GM12874 (cell line): ENCODE results near the gene ESRRG.

ENCODE experiments used
- TF ChIP-seq, protein P1 (sequence below): IDR thresholded peaks from 2 replicates; pipeline ENCODE4 v1.5.1; 2011; ENCODE audit warnings: low read depth, mild to moderate bottlenecking, control low read depth, low read length, moderate library complexity; ENCODE audit not compliant: insufficient read depth

Gene ESRRG

DNA sequence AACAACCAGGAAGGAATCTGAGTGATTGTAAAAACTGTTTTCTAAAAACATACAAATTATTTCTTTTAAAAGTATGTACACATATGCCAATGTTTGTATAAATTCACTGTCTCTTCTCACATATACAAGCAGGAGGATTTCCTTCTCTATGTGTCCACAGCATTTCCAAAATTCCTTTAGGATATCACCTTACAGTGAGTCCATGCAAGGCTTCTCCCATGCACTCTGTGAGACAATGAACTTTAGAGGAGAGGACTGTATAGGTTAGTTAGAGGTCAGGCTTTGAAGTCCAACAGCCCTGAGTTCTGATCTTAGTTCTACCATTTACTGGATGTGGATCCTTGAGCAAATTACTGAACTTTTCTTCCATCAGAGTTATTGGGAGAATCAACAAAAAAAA, 265.9 kb downstream of the ESRRG start:
- TF ChIP-seq, protein P1, sequence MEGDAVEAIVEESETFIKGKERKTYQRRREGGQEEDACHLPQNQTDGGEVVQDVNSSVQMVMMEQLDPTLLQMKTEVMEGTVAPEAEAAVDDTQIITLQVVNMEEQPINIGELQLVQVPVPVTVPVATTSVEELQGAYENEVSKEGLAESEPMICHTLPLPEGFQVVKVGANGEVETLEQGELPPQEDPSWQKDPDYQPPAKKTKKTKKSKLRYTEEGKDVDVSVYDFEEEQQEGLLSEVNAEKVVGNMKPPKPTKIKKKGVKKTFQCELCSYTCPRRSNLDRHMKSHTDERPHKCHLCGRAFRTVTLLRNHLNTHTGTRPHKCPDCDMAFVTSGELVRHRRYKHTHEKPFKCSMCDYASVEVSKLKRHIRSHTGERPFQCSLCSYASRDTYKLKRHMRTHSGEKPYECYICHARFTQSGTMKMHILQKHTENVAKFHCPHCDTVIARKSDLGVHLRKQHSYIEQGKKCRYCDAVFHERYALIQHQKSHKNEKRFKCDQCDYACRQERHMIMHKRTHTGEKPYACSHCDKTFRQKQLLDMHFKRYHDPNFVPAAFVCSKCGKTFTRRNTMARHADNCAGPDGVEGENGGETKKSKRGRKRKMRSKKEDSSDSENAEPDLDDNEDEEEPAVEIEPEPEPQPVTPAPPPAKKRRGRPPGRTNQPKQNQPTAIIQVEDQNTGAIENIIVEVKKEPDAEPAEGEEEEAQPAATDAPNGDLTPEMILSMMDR: no peak

DNA sequence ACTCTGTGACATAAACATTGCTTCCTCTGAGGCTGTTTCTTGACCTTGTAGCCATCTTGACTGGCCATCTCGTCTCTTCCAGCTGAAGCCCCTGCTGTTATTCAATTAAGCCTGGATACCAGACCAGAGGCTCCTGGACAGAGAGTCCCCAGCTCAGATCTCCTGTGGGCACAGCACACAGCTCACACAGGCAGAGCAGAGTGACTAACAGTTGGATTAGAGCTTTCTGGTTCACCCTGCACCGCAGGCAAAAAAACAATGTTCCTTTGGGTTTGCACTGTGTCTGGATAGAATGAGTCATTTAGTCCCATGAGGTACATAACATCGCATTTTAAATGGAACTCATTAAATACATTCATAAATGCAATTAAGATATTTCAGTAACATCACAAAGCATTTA, 266.5 kb downstream of the ESRRG start:
- TF ChIP-seq, protein P1: no peak

- TF ChIP-seq, protein P1: no peak
These were observed 269.5 kb downstream of the ESRRG start for GRCh38 chr1:216453777-216454176.
